HEK293 (cell line): ENCODE data around the gene FICD.

ENCODE experiments used
- CTCF ChIA-PET: fragments of 350-600 bp; formaldehyde crosslinking; extraction: SDS; loops from one replicate; lab custom pipeline; 2021; ENCODE audit warnings: antibody characterized with exemption; lab: Yijun Ruan, JAX
- POLR2A ChIA-PET: fragments of 300-600 bp; formaldehyde crosslinking; extraction: SDS; loops from one replicate; lab custom pipeline; 2020; ENCODE audit warnings: antibody characterized with exemption, inconsistent platforms; lab: Yijun Ruan, JAX
- H3K27ac ChIP-seq: fragments of 200-500 bp; sonication (Bioruptor generic); 2 replicates; pipeline ENCODE4 v1.5.1; 2014; ENCODE audit warnings: low read depth, low read length, control low read depth, inconsistent platforms; ENCODE audit errors: extremely low read depth
- H3K36me3 ChIP-seq, 2 experiments: fragments of 200-500 bp in 1 of 2; sonication (Bioruptor generic) in 1 of 2; 1 replicate in 1 of 2; 2 replicates in 1 of 2; pipeline ENCODE4 v1.5.1; 2014 to 2017; ENCODE audit warnings: inconsistent platforms in 2 of 2, low read length in 2 of 2; ENCODE audit not compliant: control insufficient read depth in 2 of 2, insufficient read depth in 1 of 2
- H3K4me1 ChIP-seq: fragments of 200-500 bp; sonication (Bioruptor generic); 2 replicates; pipeline ENCODE4 v1.5.1; 2014; ENCODE audit warnings: mild to moderate bottlenecking, low read length, inconsistent platforms; ENCODE audit not compliant: control insufficient read depth, insufficient read depth
- H3K4me3 ChIP-seq: 2 replicates; pipeline ENCODE4 v1.5.1; 2011; ENCODE audit warnings: low read depth, mild to moderate bottlenecking, control low read depth, low read length, moderate library complexity
- H3K9me3 ChIP-seq: fragments of 200-500 bp; sonication (Bioruptor generic); 2 replicates; pipeline ENCODE4 v1.5.1; 2014; ENCODE audit warnings: low read depth, low read length, inconsistent platforms; ENCODE audit not compliant: control insufficient read depth, insufficient read depth
- IKZF3 ChIP-seq: fragments of 450-650 bp; IDR thresholded peaks from 2 replicates; pipeline ENCODE4 v1.5.0; 2018; ENCODE audit warnings: missing biosample characterization, mild to moderate bottlenecking, missing genetic modification characterization, moderate library complexity
- KLF10 ChIP-seq: fragments of 450-650 bp; IDR thresholded peaks from 2 replicates; pipeline ENCODE4 v1.5.1; 2018; ENCODE audit warnings: missing biosample characterization, mild to moderate bottlenecking, missing genetic modification characterization
- KLF16 ChIP-seq: fragments of 450-650 bp; formaldehyde crosslinking; IDR thresholded peaks from 2 replicates; pipeline ENCODE4 v1.5.1; 2017; ENCODE audit warnings: missing biosample characterization, missing genetic modification characterization
- SP7 ChIP-seq: fragments of 450-650 bp; formaldehyde crosslinking; IDR thresholded peaks from 2 replicates; pipeline ENCODE4 v1.5.1; 2016; ENCODE audit warnings: missing biosample characterization, missing genetic modification characterization
- ZBTB17 ChIP-seq: fragments of 450-650 bp; formaldehyde crosslinking; IDR thresholded peaks from 2 replicates; pipeline ENCODE4 v1.5.1; 2016; ENCODE audit warnings: missing biosample characterization, missing genetic modification characterization
- ZBTB48 ChIP-seq: fragments of 450-650 bp; formaldehyde crosslinking; IDR thresholded peaks from 2 replicates; pipeline ENCODE4 v1.5.1; 2016; ENCODE audit warnings: missing biosample characterization, missing genetic modification characterization
- ZNF10 ChIP-seq: fragments of 450-650 bp; formaldehyde crosslinking; IDR thresholded peaks from 2 replicates; pipeline ENCODE4 v1.5.1; 2017; ENCODE audit warnings: missing biosample characterization, missing genetic modification characterization
- ZNF202 ChIP-seq: fragments of 450-650 bp; formaldehyde crosslinking; IDR thresholded peaks from 2 replicates; pipeline ENCODE4 v1.5.1; 2016; ENCODE audit warnings: missing biosample characterization, missing genetic modification characterization, borderline replicate concordance
- ZNF223 ChIP-seq: fragments of 450-650 bp; formaldehyde crosslinking; IDR thresholded peaks from 2 replicates; pipeline ENCODE4 v1.5.1; 2016; ENCODE audit warnings: missing biosample characterization, missing genetic modification characterization
- ZNF292 ChIP-seq: fragments of 450-650 bp; formaldehyde crosslinking; IDR thresholded peaks from 2 replicates; pipeline ENCODE4 v1.5.1; 2016; ENCODE audit warnings: low read depth, missing biosample characterization, missing genetic modification characterization, borderline replicate concordance
- ZNF366 ChIP-seq: fragments of 450-650 bp; formaldehyde crosslinking; conservative IDR thresholded peaks from 2 replicates; pipeline ENCODE4 v1.5.1; 2016; ENCODE audit warnings: missing biosample characterization, missing genetic modification characterization
- ZNF37A ChIP-seq: fragments of 450-650 bp; IDR thresholded peaks from 2 replicates; pipeline ENCODE4 v1.5.1; 2018; ENCODE audit warnings: missing biosample characterization, missing genetic modification characterization
- ZNF514 ChIP-seq: fragments of 450-650 bp; formaldehyde crosslinking; IDR thresholded peaks from 2 replicates; pipeline ENCODE4 v1.5.1; 2016; ENCODE audit warnings: missing biosample characterization, missing genetic modification characterization
- ZNF518A ChIP-seq: fragments of 450-650 bp; formaldehyde crosslinking; conservative IDR thresholded peaks from 2 replicates; pipeline ENCODE4 v1.5.1; 2016; ENCODE audit warnings: low read depth, missing biosample characterization, missing genetic modification characterization
- ZNF521 ChIP-seq: fragments of 450-650 bp; formaldehyde crosslinking; IDR thresholded peaks from 2 replicates; pipeline ENCODE4 v1.5.1; 2017; ENCODE audit warnings: missing biosample characterization, mild to moderate bottlenecking, missing genetic modification characterization
- ZNF560 ChIP-seq: fragments of 450-650 bp; formaldehyde crosslinking; IDR thresholded peaks from 2 replicates; pipeline ENCODE4 v1.5.1; 2017; ENCODE audit warnings: missing biosample characterization, missing genetic modification characterization, borderline replicate concordance
- ZNF561 ChIP-seq: fragments of 450-650 bp; IDR thresholded peaks from 2 replicates; pipeline ENCODE4 v1.5.1; 2018; ENCODE audit warnings: missing biosample characterization, missing genetic modification characterization, borderline replicate concordance
- ZNF660 ChIP-seq: fragments of 450-650 bp; IDR thresholded peaks from 2 replicates; pipeline ENCODE4 v1.5.1; 2018; ENCODE audit warnings: missing biosample characterization, mild to moderate bottlenecking, missing genetic modification characterization
- ZNF791 ChIP-seq: fragments of 450-650 bp; formaldehyde crosslinking; IDR thresholded peaks from 2 replicates; pipeline ENCODE4 v1.5.1; 2016; ENCODE audit warnings: missing biosample characterization, missing genetic modification characterization
- TF ChIP-seq, protein P1 (sequence below): fragments of 450-650 bp; formaldehyde crosslinking; IDR thresholded peaks from 2 replicates; pipeline ENCODE4 v1.5.1; 2016; ENCODE audit warnings: missing biosample characterization, missing genetic modification characterization
- TF ChIP-seq, protein P2 (sequence below): fragments of 450-650 bp; formaldehyde crosslinking; IDR thresholded peaks from 2 replicates; pipeline ENCODE4 v1.5.1; 2016; ENCODE audit warnings: missing biosample characterization, missing genetic modification characterization
- TF ChIP-seq, protein P3 (sequence below): fragments of 450-650 bp; formaldehyde crosslinking; IDR thresholded peaks from 2 replicates; pipeline ENCODE4 v1.5.1; 2016; ENCODE audit warnings: missing biosample characterization, missing genetic modification characterization
- TF ChIP-seq, protein P4 (sequence below): fragments of 450-650 bp; formaldehyde crosslinking; optimal IDR thresholded peaks from 2 replicates; pipeline ENCODE3; 2016; ENCODE audit warnings: missing biosample characterization, mild to moderate bottlenecking, missing genetic modification characterization
- TF ChIP-seq, protein P5 (sequence below): fragments of 450-650 bp; formaldehyde crosslinking; IDR thresholded peaks from 2 replicates; pipeline ENCODE4 v1.5.1; 2016; ENCODE audit warnings: missing biosample characterization, missing genetic modification characterization

FICD gene

GRCh38 chr12:108514973-108515814 is at the start of gene FICD:
FICD (plus strand) TSS chr12:108515277; CDS start chr12:108516973, 1,696 bp downstream.
- peak within 1 kb of the TSS; percentile 60; the same call in 1 of the 2 replicates for H3K27ac ChIP-seq
- H3K4me3 ChIP-seq, result peak within 1 kb of the TSS; percentile 84
- ChIA-PET POLR2A (interaction anchor here (0.6 to 2.0 kb wide), 4 partner anchors 17 to 58 kb away, joined by 3 to 6 read pairs (median 4); partner anchors contain the start of gene ISCU), CTCF (interaction anchor here (0.7 to 0.9 kb wide), 2 partner anchors 15 to 73 kb away, joined by 3 read pairs; no protein-coding TSS in a partner anchor)
- H3K4me1 ChIP-seq, result no peaks in the 10 kb centered on the region
- H3K36me3 ChIP-seq, result peaks cover 5 to 36% of the 10 kb centered on the region in 2 experiments; a peak in 1 of 3 replicates
- no peaks in the 10 kb centered on the region for H3K9me3 ChIP-seq
- no peak for TF ChIP-seq ZNF560 (tag by site-specific recombination)
- TF ChIP-seq ZNF521 (tag by site-specific recombination), result no peak
- no peak for TF ChIP-seq ZNF791 (tag by site-specific recombination)
- peak; percentile 34; the same call in 1 of the 2 replicates for TF ChIP-seq ZNF660 (tag by site-specific recombination)
- TF ChIP-seq ZBTB17 (tag by site-specific recombination), result peak; percentile 57; the same call in 1 of the 2 replicates
- no peak; the same call in 1 of the 2 replicates for TF ChIP-seq ZNF10 (tag by site-specific recombination)
- peak; percentile 77 for TF ChIP-seq KLF16
- peak; percentile 32 for TF ChIP-seq ZNF366
- TF ChIP-seq, protein P1, sequence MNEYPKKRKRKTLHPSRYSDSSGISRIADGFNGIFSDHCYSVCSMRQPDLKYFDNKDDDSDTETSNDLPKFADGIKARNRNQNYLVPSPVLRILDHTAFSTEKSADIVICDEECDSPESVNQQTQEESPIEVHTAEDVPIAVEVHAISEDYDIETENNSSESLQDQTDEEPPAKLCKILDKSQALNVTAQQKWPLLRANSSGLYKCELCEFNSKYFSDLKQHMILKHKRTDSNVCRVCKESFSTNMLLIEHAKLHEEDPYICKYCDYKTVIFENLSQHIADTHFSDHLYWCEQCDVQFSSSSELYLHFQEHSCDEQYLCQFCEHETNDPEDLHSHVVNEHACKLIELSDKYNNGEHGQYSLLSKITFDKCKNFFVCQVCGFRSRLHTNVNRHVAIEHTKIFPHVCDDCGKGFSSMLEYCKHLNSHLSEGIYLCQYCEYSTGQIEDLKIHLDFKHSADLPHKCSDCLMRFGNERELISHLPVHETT (tag by site-specific recombination), result 0 out of 2 replicates have a peak, but pooled peaks have one; percentile 68
- TF ChIP-seq ZNF202, result no peak
- TF ChIP-seq, protein P2, sequence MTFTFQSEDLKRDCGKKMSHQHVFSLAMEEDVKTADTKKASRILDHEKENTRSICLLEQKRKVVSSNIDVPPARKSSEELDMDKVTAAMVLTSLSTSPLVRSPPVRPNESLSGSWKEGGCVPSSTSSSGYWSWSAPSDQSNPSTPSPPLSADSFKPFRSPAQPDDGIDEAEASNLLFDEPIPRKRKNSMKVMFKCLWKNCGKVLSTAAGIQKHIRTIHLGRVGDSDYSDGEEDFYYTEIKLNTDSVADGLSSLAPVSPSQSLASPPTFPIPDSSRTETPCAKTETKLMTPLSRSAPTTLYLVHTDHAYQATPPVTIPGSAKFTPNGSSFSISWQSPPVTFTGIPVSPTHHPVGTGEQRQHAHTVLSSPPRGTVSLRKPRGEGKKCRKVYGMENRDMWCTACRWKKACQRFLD (tag by site-specific recombination), result 0 out of 2 replicates have a peak, but pooled peaks have one; percentile 23
- TF ChIP-seq ZNF514 (tag by site-specific recombination), result no peak
- TF ChIP-seq SP7, result peak; percentile 48; the same call in 1 of the 2 replicates
- no peak for TF ChIP-seq ZNF292 (tag by site-specific recombination)
- TF ChIP-seq, protein P3, sequence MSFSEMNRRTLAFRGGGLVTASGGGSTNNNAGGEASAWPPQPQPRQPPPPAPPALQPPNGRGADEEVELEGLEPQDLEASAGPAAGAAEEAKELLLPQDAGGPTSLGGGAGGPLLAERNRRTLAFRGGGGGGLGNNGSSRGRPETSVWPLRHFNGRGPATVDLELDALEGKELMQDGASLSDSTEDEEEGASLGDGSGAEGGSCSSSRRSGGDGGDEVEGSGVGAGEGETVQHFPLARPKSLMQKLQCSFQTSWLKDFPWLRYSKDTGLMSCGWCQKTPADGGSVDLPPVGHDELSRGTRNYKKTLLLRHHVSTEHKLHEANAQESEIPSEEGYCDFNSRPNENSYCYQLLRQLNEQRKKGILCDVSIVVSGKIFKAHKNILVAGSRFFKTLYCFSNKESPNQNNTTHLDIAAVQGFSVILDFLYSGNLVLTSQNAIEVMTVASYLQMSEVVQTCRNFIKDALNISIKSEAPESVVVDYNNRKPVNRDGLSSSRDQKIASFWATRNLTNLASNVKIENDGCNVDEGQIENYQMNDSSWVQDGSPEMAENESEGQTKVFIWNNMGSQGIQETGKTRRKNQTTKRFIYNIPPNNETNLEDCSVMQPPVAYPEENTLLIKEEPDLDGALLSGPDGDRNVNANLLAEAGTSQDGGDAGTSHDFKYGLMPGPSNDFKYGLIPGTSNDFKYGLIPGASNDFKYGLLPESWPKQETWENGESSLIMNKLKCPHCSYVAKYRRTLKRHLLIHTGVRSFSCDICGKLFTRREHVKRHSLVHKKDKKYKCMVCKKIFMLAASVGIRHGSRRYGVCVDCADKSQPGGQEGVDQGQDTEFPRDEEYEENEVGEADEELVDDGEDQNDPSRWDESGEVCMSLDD (tag by site-specific recombination), result peak; percentile 0; the same call in 1 of the 2 replicates
- TF ChIP-seq, protein P4, sequence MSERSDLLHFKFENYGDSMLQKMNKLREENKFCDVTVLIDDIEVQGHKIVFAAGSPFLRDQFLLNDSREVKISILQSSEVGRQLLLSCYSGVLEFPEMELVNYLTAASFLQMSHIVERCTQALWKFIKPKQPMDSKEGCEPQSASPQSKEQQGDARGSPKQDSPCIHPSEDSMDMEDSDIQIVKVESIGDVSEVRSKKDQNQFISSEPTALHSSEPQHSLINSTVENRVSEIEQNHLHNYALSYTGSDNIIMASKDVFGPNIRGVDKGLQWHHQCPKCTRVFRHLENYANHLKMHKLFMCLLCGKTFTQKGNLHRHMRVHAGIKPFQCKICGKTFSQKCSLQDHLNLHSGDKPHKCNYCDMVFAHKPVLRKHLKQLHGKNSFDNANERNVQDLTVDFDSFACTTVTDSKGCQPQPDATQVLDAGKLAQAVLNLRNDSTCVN, result peak; percentile 76
- TF ChIP-seq ZNF518A (tag by site-specific recombination), result no peak
- TF ChIP-seq ZNF223 (tag by site-specific recombination), result no peak
- peak; percentile 62; the same call in 1 of the 2 replicates for TF ChIP-seq KLF10 (tag by site-specific recombination)
- TF ChIP-seq ZNF561 (tag by site-specific recombination), result peak; percentile 44; the same call in 1 of the 2 replicates
- TF ChIP-seq ZBTB48, result peak; percentile 67
- peak; percentile 81 for TF ChIP-seq IKZF3 (tag by site-specific recombination)
- TF ChIP-seq, protein P5, sequence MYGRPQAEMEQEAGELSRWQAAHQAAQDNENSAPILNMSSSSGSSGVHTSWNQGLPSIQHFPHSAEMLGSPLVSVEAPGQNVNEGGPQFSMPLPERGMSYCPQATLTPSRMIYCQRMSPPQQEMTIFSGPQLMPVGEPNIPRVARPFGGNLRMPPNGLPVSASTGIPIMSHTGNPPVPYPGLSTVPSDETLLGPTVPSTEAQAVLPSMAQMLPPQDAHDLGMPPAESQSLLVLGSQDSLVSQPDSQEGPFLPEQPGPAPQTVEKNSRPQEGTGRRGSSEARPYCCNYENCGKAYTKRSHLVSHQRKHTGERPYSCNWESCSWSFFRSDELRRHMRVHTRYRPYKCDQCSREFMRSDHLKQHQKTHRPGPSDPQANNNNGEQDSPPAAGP (tag by site-specific recombination), result peak; percentile 85
- no peak for TF ChIP-seq ZNF37A (tag by site-specific recombination)
